Measurements from ENCODE around the gene CAAP1.

DNA sequence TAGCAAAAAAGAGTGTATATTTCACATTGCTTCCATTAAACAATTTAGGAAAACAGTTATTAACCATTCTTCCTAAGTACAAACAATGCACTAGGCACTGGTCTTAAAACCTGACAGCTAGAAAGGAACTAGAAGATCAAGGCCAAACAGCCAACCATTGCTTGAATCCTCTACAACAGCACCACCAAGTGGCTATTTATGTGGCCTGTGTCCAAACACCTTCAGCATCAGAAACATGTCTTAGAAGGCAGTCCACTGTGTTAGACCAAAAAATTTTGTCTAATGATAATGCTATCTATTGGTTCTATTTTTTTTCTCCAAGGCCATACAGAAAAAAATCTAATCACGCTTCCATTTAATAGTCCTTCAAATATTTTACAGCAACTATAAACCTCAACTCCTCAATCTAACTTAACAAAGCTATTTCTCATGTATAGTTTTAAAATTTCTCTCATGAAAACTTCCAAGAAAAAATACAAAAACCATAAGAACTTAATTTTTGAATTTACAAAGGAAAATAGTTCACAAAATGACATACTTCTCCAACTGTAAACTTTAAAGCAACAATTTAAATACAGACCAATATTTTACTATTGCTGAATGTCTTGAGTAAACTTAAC, 36.1 kb downstream of the CAAP1 start:
- TF ChIP-seq, protein P1, sequence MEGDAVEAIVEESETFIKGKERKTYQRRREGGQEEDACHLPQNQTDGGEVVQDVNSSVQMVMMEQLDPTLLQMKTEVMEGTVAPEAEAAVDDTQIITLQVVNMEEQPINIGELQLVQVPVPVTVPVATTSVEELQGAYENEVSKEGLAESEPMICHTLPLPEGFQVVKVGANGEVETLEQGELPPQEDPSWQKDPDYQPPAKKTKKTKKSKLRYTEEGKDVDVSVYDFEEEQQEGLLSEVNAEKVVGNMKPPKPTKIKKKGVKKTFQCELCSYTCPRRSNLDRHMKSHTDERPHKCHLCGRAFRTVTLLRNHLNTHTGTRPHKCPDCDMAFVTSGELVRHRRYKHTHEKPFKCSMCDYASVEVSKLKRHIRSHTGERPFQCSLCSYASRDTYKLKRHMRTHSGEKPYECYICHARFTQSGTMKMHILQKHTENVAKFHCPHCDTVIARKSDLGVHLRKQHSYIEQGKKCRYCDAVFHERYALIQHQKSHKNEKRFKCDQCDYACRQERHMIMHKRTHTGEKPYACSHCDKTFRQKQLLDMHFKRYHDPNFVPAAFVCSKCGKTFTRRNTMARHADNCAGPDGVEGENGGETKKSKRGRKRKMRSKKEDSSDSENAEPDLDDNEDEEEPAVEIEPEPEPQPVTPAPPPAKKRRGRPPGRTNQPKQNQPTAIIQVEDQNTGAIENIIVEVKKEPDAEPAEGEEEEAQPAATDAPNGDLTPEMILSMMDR (IDR thresholded peaks at IDR 0.05): peak in 4 of 6 experiments; percentile 31 to 79 (median 76)
- TF ChIP-seq POLR2A (IDR thresholded peaks at IDR 0.05): no peak

Measured in Peyer's patch (tissue), 4 donors.